D721Med (cell line): ENCODE results near the gene LSM6.

ENCODE experiments used
- DNase-seq: peaks from one replicate; pipeline ENCODE4 v3.0.0; 2011; ENCODE audit warnings: low spot score; ENCODE audit not compliant: insufficient read length
- FAIRE-seq: peaks from 2 replicates; lab custom pipeline; 2011; peaks lifted over from hg19 to GRCh38; lab: Jason Lieb, UNC
- CTCF ChIP-seq: IDR thresholded peaks from 2 replicates; pipeline ENCODE4 v1.5.1; 2012; ENCODE audit warnings: mild to moderate bottlenecking, control low read depth; ENCODE audit not compliant: insufficient read depth; ENCODE audit errors: missing control alignments

LSM6 gene

GRCh38 chr4:146165840-146166239, 9.7 kb upstream of the LSM6 start:
- TF ChIP-seq CTCF = no peak

GRCh38 chr4:146170149-146170548, 5.4 kb upstream of the LSM6 start:
- no peak for FAIRE-seq
- TF ChIP-seq CTCF = no peak
- DNase-seq = no peak

More at GRCh38 chr4:146165840-146166239, 9.7 kb upstream of the LSM6 start:
- DNase-seq (no peak), FAIRE-seq (no peak)

- FAIRE-seq (peak; percentile 51), DNase-seq (no peak)
- no peak for TF ChIP-seq CTCF
These were observed 1.4 kb downstream of the LSM6 start for GRCh38 chr4:146176891-146177290.

- DNase-seq (no peak), FAIRE-seq (no peak)
These were observed 2.6 kb downstream of the LSM6 start for GRCh38 chr4:146178126-146178525.

GRCh38 chr4:146179784-146180370, 4.4 kb downstream of the LSM6 start:
- no peak for DNase-seq
- no peak for TF ChIP-seq CTCF
- FAIRE-seq = no peak

More at GRCh38 chr4:146178126-146178525, 2.6 kb downstream of the LSM6 start:
- TF ChIP-seq CTCF = no peak

GRCh38 chr4:146182443-146182842, 6.9 kb downstream of the LSM6 start:
- TF ChIP-seq CTCF = no peak
- DNase-seq = no peak
- FAIRE-seq = peak; percentile 60

GRCh38 chr4:146183209-146183608, 7.7 kb downstream of the LSM6 start:
- FAIRE-seq = no peak
- TF ChIP-seq CTCF = no peak
- DNase-seq = no peak
